Measurements from ENCODE around the gene SOX4.

Gene SOX4

DNA sequence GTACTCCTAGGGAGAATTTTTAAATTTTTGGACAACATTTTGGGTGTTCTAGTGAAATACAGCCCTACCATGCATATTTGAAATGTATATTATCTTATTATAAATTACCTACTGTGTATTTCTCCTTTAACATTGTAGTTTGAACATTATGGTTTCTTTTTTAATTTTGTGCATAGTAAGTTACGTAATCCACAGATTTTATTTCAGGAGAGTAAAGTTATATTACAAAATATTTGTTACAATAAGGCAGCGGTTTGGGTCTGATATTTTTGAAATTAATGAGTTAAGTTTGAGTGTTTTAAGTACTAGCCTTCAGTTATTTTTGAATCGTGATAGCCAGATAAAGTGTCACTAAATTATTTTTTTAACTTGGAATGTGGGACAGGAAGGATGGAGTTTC lies 7.3 kb upstream of the SOX4 start (continued):
- TF ChIP-seq, protein P1, sequence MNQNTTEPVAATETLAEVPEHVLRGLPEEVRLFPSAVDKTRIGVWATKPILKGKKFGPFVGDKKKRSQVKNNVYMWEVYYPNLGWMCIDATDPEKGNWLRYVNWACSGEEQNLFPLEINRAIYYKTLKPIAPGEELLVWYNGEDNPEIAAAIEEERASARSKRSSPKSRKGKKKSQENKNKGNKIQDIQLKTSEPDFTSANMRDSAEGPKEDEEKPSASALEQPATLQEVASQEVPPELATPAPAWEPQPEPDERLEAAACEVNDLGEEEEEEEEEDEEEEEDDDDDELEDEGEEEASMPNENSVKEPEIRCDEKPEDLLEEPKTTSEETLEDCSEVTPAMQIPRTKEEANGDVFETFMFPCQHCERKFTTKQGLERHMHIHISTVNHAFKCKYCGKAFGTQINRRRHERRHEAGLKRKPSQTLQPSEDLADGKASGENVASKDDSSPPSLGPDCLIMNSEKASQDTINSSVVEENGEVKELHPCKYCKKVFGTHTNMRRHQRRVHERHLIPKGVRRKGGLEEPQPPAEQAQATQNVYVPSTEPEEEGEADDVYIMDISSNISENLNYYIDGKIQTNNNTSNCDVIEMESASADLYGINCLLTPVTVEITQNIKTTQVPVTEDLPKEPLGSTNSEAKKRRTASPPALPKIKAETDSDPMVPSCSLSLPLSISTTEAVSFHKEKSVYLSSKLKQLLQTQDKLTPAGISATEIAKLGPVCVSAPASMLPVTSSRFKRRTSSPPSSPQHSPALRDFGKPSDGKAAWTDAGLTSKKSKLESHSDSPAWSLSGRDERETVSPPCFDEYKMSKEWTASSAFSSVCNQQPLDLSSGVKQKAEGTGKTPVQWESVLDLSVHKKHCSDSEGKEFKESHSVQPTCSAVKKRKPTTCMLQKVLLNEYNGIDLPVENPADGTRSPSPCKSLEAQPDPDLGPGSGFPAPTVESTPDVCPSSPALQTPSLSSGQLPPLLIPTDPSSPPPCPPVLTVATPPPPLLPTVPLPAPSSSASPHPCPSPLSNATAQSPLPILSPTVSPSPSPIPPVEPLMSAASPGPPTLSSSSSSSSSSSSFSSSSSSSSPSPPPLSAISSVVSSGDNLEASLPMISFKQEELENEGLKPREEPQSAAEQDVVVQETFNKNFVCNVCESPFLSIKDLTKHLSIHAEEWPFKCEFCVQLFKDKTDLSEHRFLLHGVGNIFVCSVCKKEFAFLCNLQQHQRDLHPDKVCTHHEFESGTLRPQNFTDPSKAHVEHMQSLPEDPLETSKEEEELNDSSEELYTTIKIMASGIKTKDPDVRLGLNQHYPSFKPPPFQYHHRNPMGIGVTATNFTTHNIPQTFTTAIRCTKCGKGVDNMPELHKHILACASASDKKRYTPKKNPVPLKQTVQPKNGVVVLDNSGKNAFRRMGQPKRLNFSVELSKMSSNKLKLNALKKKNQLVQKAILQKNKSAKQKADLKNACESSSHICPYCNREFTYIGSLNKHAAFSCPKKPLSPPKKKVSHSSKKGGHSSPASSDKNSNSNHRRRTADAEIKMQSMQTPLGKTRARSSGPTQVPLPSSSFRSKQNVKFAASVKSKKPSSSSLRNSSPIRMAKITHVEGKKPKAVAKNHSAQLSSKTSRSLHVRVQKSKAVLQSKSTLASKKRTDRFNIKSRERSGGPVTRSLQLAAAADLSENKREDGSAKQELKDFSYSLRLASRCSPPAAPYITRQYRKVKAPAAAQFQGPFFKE (tag by site-specific recombination; IDR thresholded peaks at IDR 0.05; ENCODE audit: borderline replicate concordance) = no peak

DNA sequence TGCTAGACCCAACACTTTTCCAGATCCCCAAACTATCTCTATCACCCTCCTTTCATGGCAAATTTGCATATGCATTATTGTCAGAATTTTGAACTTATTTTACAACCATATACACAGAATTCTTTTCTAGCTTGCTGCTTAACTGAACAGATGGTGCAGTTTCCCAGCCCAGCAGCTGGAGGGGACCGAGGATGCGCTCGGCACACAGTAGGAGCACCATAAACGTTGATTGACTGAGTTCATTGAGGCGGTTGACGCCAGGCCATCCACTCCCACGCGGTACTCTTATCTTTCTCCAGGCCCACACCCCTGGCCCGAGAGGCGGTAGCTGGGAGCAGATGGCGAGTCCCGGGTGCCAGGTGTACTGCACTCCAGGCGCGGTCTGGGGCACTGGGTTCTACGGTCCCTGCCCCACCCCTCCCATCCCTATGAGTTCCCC lies 6.8 kb upstream of the SOX4 start:
- peak overlapping the region; percentile 97 for H3K27ac ChIP-seq (ENCODE audit: extremely low read depth, low read depth, low read length)
- TF ChIP-seq, protein P2, sequence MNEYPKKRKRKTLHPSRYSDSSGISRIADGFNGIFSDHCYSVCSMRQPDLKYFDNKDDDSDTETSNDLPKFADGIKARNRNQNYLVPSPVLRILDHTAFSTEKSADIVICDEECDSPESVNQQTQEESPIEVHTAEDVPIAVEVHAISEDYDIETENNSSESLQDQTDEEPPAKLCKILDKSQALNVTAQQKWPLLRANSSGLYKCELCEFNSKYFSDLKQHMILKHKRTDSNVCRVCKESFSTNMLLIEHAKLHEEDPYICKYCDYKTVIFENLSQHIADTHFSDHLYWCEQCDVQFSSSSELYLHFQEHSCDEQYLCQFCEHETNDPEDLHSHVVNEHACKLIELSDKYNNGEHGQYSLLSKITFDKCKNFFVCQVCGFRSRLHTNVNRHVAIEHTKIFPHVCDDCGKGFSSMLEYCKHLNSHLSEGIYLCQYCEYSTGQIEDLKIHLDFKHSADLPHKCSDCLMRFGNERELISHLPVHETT (tag by site-specific recombination; IDR thresholded peaks at IDR 0.05) = no peak
- TF ChIP-seq, protein P3, sequence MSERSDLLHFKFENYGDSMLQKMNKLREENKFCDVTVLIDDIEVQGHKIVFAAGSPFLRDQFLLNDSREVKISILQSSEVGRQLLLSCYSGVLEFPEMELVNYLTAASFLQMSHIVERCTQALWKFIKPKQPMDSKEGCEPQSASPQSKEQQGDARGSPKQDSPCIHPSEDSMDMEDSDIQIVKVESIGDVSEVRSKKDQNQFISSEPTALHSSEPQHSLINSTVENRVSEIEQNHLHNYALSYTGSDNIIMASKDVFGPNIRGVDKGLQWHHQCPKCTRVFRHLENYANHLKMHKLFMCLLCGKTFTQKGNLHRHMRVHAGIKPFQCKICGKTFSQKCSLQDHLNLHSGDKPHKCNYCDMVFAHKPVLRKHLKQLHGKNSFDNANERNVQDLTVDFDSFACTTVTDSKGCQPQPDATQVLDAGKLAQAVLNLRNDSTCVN (tag by site-specific recombination; optimal IDR thresholded peaks at IDR 0.05) = no peak
- TF ChIP-seq MEIS1 (CRISPR knock-in tag; IDR thresholded peaks at IDR 0.05; ENCODE audit: borderline replicate concordance) (no peak), ZBTB17 (tag by site-specific recombination; IDR thresholded peaks at IDR 0.05) (0 out of 2 replicates have a peak, but pooled peaks have one; percentile 7), ZSCAN30 (tag by site-specific recombination; IDR thresholded peaks at IDR 0.05) (peak; percentile 20; the same call in 1 of the 2 replicates), ZSCAN23 (tag by site-specific recombination; IDR thresholded peaks at IDR 0.05) (no peak), ZBTB1 (tag by site-specific recombination; IDR thresholded peaks at IDR 0.05) (no peak), ZNF335 (tag by site-specific recombination; conservative IDR thresholded peaks at IDR 0.05) (no peak; the same call in 1 of the 2 replicates), ZNF324 (tag by site-specific recombination; IDR thresholded peaks at IDR 0.05) (no peak), ZNF792 (tag by site-specific recombination; IDR thresholded peaks at IDR 0.05) (peak; percentile 77; the same call in 1 of the 2 replicates), ZNF473 (tag by site-specific recombination; IDR thresholded peaks at IDR 0.05) (no peak), ZNF677 (tag by site-specific recombination; IDR thresholded peaks at IDR 0.05) (no peak), ZNF16 (tag by site-specific recombination; IDR thresholded peaks at IDR 0.05; ENCODE audit: low read depth) (no peak), ZBTB20 (tag by site-specific recombination; IDR thresholded peaks at IDR 0.05) (peak; percentile 87), KLF1 (tag by site-specific recombination; IDR thresholded peaks at IDR 0.05) (0 out of 2 replicates have a peak, but pooled peaks have one; percentile 14), SALL2 (tag by site-specific recombination; IDR thresholded peaks at IDR 0.05; ENCODE audit: borderline replicate concordance) (no peak)
- TF ChIP-seq, protein P4, sequence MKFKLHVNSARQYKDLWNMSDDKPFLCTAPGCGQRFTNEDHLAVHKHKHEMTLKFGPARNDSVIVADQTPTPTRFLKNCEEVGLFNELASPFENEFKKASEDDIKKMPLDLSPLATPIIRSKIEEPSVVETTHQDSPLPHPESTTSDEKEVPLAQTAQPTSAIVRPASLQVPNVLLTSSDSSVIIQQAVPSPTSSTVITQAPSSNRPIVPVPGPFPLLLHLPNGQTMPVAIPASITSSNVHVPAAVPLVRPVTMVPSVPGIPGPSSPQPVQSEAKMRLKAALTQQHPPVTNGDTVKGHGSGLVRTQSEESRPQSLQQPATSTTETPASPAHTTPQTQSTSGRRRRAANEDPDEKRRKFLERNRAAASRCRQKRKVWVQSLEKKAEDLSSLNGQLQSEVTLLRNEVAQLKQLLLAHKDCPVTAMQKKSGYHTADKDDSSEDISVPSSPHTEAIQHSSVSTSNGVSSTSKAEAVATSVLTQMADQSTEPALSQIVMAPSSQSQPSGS (tag by site-specific recombination; IDR thresholded peaks at IDR 0.05; ENCODE audit: low read depth) = no peak
- TF ChIP-seq, protein P5, sequence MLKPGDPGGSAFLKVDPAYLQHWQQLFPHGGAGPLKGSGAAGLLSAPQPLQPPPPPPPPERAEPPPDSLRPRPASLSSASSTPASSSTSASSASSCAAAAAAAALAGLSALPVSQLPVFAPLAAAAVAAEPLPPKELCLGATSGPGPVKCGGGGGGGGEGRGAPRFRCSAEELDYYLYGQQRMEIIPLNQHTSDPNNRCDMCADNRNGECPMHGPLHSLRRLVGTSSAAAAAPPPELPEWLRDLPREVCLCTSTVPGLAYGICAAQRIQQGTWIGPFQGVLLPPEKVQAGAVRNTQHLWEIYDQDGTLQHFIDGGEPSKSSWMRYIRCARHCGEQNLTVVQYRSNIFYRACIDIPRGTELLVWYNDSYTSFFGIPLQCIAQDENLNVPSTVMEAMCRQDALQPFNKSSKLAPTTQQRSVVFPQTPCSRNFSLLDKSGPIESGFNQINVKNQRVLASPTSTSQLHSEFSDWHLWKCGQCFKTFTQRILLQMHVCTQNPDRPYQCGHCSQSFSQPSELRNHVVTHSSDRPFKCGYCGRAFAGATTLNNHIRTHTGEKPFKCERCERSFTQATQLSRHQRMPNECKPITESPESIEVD (tag by site-specific recombination; IDR thresholded peaks at IDR 0.05) = no peak
- H3K4me1 ChIP-seq (ENCODE audit: control insufficient read depth, insufficient read depth, low read length) = peaks cover 7% of the 10 kb centered on the region; the same call in 1 of the 2 replicates
- CTCF ChIA-PET = interaction anchor here (0.5 to 4.0 kb wide), 3 partner anchors 16 to 710 kb away, joined by 3 to 14 read pairs (median 3); no protein-coding TSS in a partner anchor
- H3K36me3 ChIP-seq (ENCODE audit: control insufficient read depth in 2 of 2, insufficient read depth in 1 of 2, low read length in 2 of 2) = no peaks in the 10 kb centered on the region
- peak overlapping the region; percentile 53 for H3K4me3 ChIP-seq (ENCODE audit: low read depth, low read length)
- POLR2A ChIA-PET = interaction anchor here (1.7 to 1.9 kb wide), 2 partner anchors 86 to 367 kb away, joined by 5 read pairs; no protein-coding TSS in a partner anchor
- H3K9me3 ChIP-seq (ENCODE audit: control insufficient read depth, insufficient read depth, low read depth, low read length) = no peaks in the 10 kb centered on the region
